Upper lobe of right lung (tissue), 1 donor: ENCODE results near the gene ABR. TPM values are rescaled to one million over a fixed set of nuclear protein-coding genes. Genes with fewer than 3 reads are reported as not detected.

ENCODE experiments used
- ATAC-seq: fragments of 200-7000 bp; cut with Tn5 transposase; one replicate; pipeline ENCODE4 v1.9.1; 2020; ENCODE audit warnings: mild to moderate bottlenecking, moderate library complexity
- DNase-seq: peaks from one replicate; pipeline ENCODE4 v3.0.0-alpha.2; 2020
- H3K27ac ChIP-seq: fragments of 200-600 bp; one replicate; pipeline ENCODE4 v1.8.0; 2022
- H3K27me3 ChIP-seq: fragments of 200-600 bp; one replicate; pipeline ENCODE4 v1.8.0; 2022; ENCODE audit warnings: mild to moderate bottlenecking
- H3K36me3 ChIP-seq: fragments of 200-600 bp; one replicate; pipeline ENCODE4 v1.8.0; 2022
- H3K4me1 ChIP-seq: fragments of 200-600 bp; one replicate; pipeline ENCODE4 v1.8.0; 2022
- H3K4me3 ChIP-seq: fragments of 200-600 bp; one replicate; pipeline ENCODE4 v1.8.0; 2022; ENCODE audit warnings: mild to moderate bottlenecking
- H3K9me3 ChIP-seq: fragments of 200-600 bp; one replicate; pipeline ENCODE4 v1.8.0; 2022
- CTCF ChIP-seq: fragments of 200-600 bp; IDR thresholded peaks from one replicate; pipeline ENCODE4 v1.8.0; 2022; ENCODE audit warnings: antibody characterized with exemption
- intact Hi-C: fragments of 100-400 bp; cut with DNase I; formaldehyde crosslinking; loops from one replicate; pipeline ENCODE4 v1.11.0; 2022
- total RNA-seq: library from RNA; stranded (reverse); fragmentation: NEBNext Ultra II Directional; extraction: Animal tissue kit (Norgen Biotek cat#: 25700); gene quantifications from one replicate; pipeline ENCODE4 v1.2.1, GENCODE V29; 2021
- donor health status: DM: no; HTN: yes; CAD: no; lungs with severe emphysema.

Gene ABR
- total RNA-seq, 1 donor from 2014 or later = 185 TPM

GRCh38 chr17:1004769-1005295 is 174.9 kb downstream of the ABR start:
- H3K36me3 ChIP-seq = peaks cover 89% of the 10 kb centered on the region

GRCh38 chr17:1003972-1004768 is 175.6 kb downstream of the ABR start:
- H3K4me1 ChIP-seq = peaks cover 66% of the 10 kb centered on the region
- ATAC-seq = peak; percentile 2
- H3K27ac ChIP-seq = peak overlapping the region; percentile 73
- H3K36me3 ChIP-seq = peaks cover 89% of the 10 kb centered on the region
- intact Hi-C loops = no loop called here
- DNase-seq = no peak
- H3K4me3 ChIP-seq = no peak overlapping the region
- no peaks in the 10 kb centered on the region for H3K27me3 ChIP-seq
- TF ChIP-seq CTCF = no peak
- no peaks in the 10 kb centered on the region for H3K9me3 ChIP-seq

More at GRCh38 chr17:1004769-1005295, 174.9 kb downstream of the ABR start:
- no peaks in the 10 kb centered on the region for H3K9me3 ChIP-seq
- no peak overlapping the region for H3K4me3 ChIP-seq
- intact Hi-C loops = no loop called here
- H3K27ac ChIP-seq = peak overlapping the region; percentile 73
- DNase-seq (no peak), ATAC-seq (no peak)
- H3K27me3 ChIP-seq = no peaks in the 10 kb centered on the region
- H3K4me1 ChIP-seq = peaks cover 66% of the 10 kb centered on the region
- TF ChIP-seq CTCF = no peak

- ATAC-seq = no peak
- no peaks in the 10 kb centered on the region for H3K27me3 ChIP-seq
- H3K27ac ChIP-seq = peak overlapping the region; percentile 73
- no peak overlapping the region for H3K4me3 ChIP-seq
- intact Hi-C loops = no loop called here
- no peaks in the 10 kb centered on the region for H3K9me3 ChIP-seq
- H3K36me3 ChIP-seq = peaks cover 86% of the 10 kb centered on the region
- peaks cover 70% of the 10 kb centered on the region for H3K4me1 ChIP-seq
- DNase-seq = no peak
- no peak for TF ChIP-seq CTCF
Observed at GRCh38 chr17:1003633-1003971, 176.2 kb downstream of the ABR start.

- Histone ChIP-seq H3K4me3 (no peak overlapping the region), H3K4me1 (peaks cover 76% of the 10 kb centered on the region), H3K36me3 (peaks cover 79% of the 10 kb centered on the region), H3K27ac (peak overlapping the region; percentile 71), H3K9me3 (no peaks in the 10 kb centered on the region), H3K27me3 (no peaks in the 10 kb centered on the region)
- DNase-seq = no peak
- no peak for TF ChIP-seq CTCF
- no peak for ATAC-seq
- intact Hi-C loops = no loop called here
Observed at GRCh38 chr17:1002771-1003555, 176.8 kb downstream of the ABR start.

- DNase-seq (no peak), ATAC-seq (no peak)
- peak overlapping the region; percentile 71 for H3K27ac ChIP-seq
- no peak for TF ChIP-seq CTCF
- peaks cover 73% of the 10 kb centered on the region for H3K36me3 ChIP-seq
- H3K4me3 ChIP-seq = no peak overlapping the region
- H3K9me3 ChIP-seq = no peaks in the 10 kb centered on the region
- intact Hi-C loops = no loop called here
- no peaks in the 10 kb centered on the region for H3K27me3 ChIP-seq
- H3K4me1 ChIP-seq = peaks cover 74% of the 10 kb centered on the region
Observed at GRCh38 chr17:1002412-1002753, 177.4 kb downstream of the ABR start.
